HG03378 (cell line): ENCODE results near the gene GNAQ.

Experiments used
- ATAC-seq: cut with Tn5 transposase; IDR thresholded peaks from one replicate; pipeline ENCODE4 v1.9.1; 2021; ENCODE audit warnings: mild to moderate bottlenecking, moderate library complexity; ENCODE audit not compliant: unreplicated experiment

Gene GNAQ

GRCh38 chr9:77912895-77913693, 118.5 kb downstream of the GNAQ start:
- no peak for ATAC-seq

GRCh38 chr9:77911928-77912327, 119.7 kb downstream of the GNAQ start:
- ATAC-seq = no peak

- ATAC-seq = no peak
These were observed 121.4 kb downstream of the GNAQ start for GRCh38 chr9:77910194-77910621.

GRCh38 chr9:77909306-77909705, 122.3 kb downstream of the GNAQ start:
- ATAC-seq = no peak

GRCh38 chr9:77908293-77908692, 123.3 kb downstream of the GNAQ start:
- ATAC-seq = no peak

- no peak for ATAC-seq
These were observed 124.0 kb downstream of the GNAQ start for GRCh38 chr9:77907585-77907984.

GRCh38 chr9:77906991-77907390, 124.6 kb downstream of the GNAQ start:
- ATAC-seq = no peak

- ATAC-seq = no peak
These were observed 127.8 kb downstream of the GNAQ start for GRCh38 chr9:77903666-77904285.

GRCh38 chr9:77901771-77902170, 129.8 kb downstream of the GNAQ start:
- ATAC-seq = no peak

GRCh38 chr9:77901018-77901417, 130.6 kb downstream of the GNAQ start:
- ATAC-seq = no peak

- ATAC-seq = no peak
These were observed 131.8 kb downstream of the GNAQ start for GRCh38 chr9:77899679-77900354.

- no peak for ATAC-seq
These were observed 132.7 kb downstream of the GNAQ start for GRCh38 chr9:77898864-77899263.

GRCh38 chr9:77896938-77897667, 134.5 kb downstream of the GNAQ start:
- ATAC-seq = no peak

- ATAC-seq = no peak
These were observed 135.2 kb downstream of the GNAQ start for GRCh38 chr9:77896269-77896937.

- ATAC-seq = no peak
These were observed 137.9 kb downstream of the GNAQ start for GRCh38 chr9:77893706-77894105.

- no peak for ATAC-seq
These were observed 138.6 kb downstream of the GNAQ start for GRCh38 chr9:77892955-77893514.

GRCh38 chr9:77892171-77892570, 139.4 kb downstream of the GNAQ start:
- peak; percentile 78 for ATAC-seq

- ATAC-seq = no peak
These were observed 140.3 kb downstream of the GNAQ start for GRCh38 chr9:77891128-77891800.

GRCh38 chr9:77887662-77888061, 143.9 kb downstream of the GNAQ start:
- no peak for ATAC-seq
